ENCODE data around the gene PBXIP1. TPM values are rescaled to one million over a fixed set of nuclear protein-coding genes. Genes with fewer than 3 reads are reported as not detected.
"Not testable (repeated sequence)": the region's sequence is repeated elsewhere in the genome, so short reads cannot be mapped to it uniquely, and the experiment has no call there.

Gene PBXIP1
- total RNA-seq, 1 donor from 2014 or later = 55.9 TPM

DNA sequence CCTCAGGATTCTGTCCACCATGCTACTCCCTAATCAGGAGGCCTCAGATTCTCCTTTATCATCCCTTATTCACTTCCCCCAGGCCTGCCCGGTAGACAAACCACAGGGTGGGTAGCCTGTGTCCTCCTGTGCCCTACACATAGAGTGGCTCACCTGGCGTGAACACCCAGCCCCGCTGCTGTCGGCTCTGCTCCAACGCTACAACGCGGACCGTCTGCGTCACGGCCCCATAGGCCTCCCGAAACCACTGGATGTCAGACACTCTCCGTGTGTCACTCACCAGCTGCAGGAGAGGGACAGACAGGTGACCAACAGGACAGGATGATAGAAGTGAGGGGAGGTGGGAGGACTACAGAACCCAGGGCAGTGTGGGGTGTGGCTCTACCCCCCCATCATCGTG, 29.7 kb downstream of the PBXIP1 start:
- ATAC-seq = no peak
- DNase-seq (ENCODE audit: missing footprints) = no peak
- intact Hi-C loops (cut with DNase I) = no loop called here

DNA sequence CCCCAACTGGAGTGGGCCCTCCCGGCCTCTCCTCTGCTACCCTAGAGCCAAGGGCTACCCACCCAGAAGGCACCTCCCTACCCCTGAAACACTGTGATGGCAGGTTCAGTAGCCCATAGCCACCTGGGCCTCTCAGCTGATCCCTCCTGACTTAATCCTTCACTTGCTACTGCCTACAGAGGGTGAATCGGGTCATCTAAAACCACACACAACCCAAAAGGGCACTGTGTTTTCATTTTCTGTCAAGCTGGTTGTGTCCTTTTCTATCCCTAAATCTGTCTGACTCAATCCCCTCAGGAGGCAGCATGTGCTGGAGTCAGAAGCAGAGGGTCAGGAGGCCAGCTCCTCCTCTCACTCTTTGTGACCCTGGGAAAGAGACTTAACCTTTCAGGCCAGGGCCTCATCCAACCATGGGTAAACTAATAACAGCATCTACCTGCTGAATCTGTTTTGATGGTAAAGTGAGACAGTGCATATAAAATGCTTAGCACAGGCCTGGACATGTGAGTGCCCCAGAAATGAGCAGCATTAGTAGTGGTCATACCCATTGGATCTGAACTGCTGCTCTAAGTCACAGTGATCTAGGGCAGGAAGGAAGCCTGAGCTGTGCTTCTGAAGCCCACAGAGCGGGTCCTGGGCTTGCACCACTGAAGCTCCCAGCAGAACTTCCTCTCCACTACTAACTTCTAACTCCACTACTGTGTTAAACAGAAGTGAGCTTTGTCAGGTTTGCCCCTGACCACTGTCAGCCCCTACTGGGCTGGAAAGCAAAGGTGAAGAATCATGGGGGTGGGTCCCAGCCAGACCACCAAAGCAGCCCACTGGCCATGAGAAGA, 30.3 kb downstream of the PBXIP1 start:
- intact Hi-C loops (cut with DNase I) = no loop called here

DNA sequence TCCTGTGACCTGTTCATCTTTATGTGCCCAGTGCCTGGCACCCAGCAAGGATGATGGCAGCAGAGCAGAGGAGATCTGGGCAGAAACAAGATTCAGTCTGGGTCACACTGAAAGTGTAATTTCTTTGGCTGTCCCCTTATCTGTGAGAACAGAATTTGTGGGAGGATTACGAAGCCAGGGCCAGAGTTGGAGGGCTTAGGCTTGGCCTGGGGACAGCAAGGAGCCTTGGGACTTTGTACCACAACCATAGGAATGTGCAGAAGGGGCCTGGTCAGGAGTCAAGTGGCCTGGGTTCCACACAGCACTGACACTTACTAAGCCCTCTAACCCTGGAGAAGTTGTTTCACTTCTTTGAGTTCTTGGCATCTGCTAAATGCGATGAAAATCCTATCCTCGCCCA, 32.2 kb downstream of the PBXIP1 start:
- DNase-seq (ENCODE audit: missing footprints) = no peak
- ATAC-seq = no peak
- intact Hi-C loops (cut with DNase I) = no loop called here

More for the DNA sequence above, 30.3 kb downstream of the PBXIP1 start:
- DNase-seq (ENCODE audit: missing footprints) (no peak), ATAC-seq (no peak)

DNA sequence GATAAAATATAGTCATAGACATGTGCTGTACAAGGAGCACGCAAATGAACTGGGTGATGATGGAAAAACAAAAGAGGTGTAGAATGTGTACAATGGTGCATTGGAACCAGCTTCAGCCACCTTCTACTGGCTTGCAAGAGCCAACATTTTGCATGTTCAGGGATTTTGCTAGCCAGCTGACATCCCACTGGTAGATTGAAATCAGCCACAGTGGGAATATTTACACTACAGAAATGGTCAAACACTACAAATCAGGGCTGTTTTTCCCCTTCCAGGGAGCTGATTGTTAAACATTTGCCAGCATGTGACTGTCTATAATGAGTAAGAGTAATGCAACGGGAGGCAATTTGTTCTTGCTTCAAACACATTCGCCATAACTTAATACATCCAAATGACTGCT, 42.6 kb downstream of the PBXIP1 start:
- no peak for DNase-seq (ENCODE audit: missing footprints)
- ATAC-seq = no peak
- intact Hi-C loops (cut with DNase I) = no loop called here

DNA sequence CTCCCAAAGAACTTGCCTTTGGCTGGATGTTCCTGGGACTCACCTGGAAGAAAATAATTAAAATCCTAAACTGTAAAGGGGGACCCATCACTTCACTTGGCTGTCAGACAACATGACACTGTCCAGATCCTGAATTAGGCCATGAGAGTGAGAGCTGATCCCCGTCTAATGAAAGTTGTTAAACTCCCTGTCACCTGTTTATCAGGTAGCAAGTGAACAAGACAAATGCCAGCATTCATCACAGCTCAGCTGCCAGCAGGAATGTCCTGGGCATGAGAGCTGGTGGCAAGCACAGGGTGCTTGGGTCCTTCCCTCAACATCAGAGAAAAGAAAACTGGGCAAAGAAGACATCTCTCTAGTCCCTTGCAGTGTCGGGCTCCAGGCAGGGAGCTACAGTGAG, 43.1 kb downstream of the PBXIP1 start:
- intact Hi-C loops (cut with DNase I) = no loop called here
- DNase-seq (ENCODE audit: missing footprints) (no peak), ATAC-seq (peak; percentile 71)

DNA sequence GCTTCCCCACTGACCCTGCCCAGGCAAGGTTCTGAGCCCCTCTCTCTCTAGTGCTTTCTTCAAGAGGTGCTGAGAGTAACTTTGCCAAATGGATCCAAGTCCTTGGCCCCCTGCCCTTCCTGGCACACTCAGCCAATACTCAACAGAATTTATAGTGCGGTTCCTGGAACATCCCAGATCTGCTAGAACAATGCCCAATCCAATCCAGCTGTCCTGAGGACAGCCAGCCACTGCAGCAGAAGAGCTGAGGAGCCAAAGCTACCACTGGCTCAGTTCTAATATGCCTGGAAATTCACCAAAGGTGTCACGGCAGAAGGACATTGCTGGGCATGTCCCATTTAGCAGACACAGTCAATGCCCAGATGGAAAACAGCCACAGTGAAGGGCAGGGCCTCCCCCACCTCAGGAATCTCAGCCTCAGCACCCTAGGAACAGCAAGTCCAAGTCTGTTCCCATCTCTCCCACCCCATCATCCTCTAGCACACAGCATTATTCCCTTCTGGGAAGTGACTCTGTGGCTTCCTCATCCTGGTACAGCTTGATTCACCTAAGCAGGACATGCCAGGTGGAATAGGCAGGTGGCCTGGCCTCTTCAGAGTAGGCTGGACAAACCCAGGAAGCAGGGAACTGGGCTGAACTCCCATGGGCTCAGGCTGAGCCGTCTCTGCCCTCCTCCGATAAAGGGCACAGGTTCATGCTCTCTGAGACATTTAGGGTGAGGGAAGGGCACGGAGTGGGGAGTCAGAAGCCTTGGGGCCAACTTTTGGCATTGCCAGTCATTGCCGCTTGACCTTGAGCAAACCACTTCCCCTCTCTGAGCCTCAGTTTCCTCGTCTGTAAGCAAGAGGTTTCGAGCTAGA, 44.0 kb downstream of the PBXIP1 start:
- intact Hi-C loops (cut with DNase I) = loop anchor here (2.0 kb wide), 1 partner anchor 25 kb away; the partner anchor contains the start of gene PMVK
- ATAC-seq = peak; percentile 85
- no peak for DNase-seq (ENCODE audit: missing footprints)

DNA sequence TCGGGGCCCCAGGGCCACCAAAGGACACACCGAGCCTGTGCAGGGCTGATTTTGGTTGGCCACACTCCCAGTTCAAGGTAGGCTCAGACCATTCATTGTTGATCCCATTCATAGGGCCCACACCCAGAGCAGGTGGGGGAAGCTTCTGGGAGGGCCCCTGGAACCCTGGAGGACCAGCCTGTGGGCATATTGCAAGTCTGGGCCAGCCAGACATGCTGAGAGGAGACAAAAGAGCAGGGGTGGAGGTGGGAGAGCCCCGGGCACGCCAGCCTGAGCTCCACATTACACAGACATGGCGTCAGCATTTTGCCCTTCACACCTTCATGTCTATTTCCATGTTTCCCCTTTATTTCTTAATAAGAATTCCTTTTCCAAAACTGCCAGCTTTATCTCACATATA, 45.0 kb downstream of the PBXIP1 start:
- DNase-seq (ENCODE audit: missing footprints) = no peak
- intact Hi-C loops (cut with DNase I) = loop anchor here (2.0 kb wide), 1 partner anchor 26 kb away; the partner anchor contains the start of gene PMVK
- no peak for ATAC-seq

DNA sequence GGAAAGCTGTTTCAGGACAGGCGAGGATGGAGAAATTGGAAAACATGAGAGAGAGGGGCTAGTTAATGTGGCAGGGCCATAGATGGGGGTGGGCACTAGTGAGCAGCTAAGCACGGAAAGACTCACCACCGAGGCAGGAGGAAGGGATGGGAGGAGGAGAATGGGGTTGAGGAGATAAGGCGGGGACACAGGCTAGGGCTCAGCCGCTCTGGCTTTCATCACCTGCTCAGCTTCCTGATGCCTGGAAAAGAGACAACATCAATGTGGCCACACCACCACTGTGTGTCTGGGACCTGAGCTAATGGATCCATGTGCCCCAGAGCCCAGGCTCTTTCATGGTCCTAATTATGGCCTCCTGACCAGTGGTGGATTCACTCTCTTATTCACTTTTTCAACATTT, 47.0 kb downstream of the PBXIP1 start:
- intact Hi-C loops (cut with DNase I) = no loop called here
- ATAC-seq (no peak), DNase-seq (ENCODE audit: missing footprints) (no peak)

DNA sequence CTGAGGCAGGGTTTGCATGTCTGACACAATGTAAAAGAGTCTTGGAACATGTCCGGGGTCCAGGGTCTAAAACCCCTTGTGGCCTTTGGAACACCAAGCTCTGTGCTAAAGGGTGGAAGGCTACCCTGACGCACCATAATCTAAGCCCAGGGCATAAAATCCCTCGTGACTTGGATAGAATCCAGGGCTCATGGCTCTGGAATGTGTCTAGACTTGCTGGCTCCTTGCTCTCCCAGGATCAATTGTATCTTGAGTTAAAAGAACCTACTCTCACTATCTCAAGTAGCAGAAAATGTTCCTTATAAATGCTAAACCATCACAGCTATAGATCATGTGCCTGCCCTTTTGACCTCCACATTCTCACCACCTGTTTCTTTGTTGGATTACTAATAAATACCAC, 47.8 kb downstream of the PBXIP1 start:
- intact Hi-C loops (cut with DNase I); DNase-seq (ENCODE audit: missing footprints): not testable (repeated sequence)

DNA sequence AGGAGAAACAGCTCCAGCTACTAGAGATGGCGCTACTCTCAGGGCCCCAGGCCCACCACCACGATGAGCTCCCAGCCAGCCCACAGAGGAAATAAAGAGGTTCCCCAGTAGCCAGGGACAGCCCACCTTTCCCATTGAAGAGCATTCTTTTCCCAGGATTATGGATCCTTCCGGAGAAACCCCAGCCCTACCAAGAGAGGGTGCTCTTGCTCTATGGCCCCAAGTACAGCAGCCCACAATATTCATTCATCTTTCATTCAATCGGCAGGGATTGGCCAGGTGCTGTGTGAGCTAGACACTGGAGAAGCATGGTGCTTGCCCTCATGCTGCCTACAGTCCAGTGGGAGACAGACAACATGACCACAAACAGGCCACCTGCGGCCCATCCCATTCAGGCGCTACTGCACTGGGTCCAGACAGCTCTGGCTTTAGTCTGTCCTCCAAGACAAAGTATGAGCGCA, 49.2 kb downstream of the PBXIP1 start:
- ATAC-seq (peak; percentile 27), DNase-seq (ENCODE audit: missing footprints) (no peak)
- intact Hi-C loops (cut with DNase I) = loop anchor here (1.0 kb wide), 1 partner anchor 178 kb away; no protein-coding TSS in a partner anchor

More for the DNA sequence above, 47.8 kb downstream of the PBXIP1 start:
- not testable (repeated sequence) for ATAC-seq

DNA sequence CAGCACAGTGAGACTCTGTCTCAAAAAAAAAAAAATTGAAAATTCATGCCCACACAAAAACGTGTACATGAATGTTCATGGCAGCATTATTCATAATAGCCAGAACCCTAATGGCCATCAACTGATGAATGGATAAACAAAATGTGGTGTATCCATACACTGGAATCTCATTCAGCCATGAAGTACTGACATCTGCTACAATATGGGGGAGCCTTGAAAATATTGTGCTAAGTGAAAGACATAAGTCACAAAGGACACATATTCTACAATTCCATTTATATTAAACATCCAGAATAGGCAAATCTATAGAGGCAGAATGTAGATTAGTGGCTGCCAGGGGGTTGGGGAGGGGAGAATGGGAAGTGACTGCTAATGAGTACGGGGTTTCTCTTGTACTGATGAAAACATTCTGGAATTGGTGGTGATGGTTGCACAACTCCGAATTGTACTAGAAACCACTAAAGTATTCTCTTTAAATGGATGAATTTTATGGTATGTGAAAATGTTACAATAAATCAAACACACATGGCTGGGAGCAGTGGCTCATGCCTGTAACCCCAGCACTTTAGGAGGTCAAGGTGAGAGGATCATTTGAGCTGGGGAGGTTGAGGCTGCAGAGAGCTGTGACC, 52.8 kb downstream of the PBXIP1 start:
- ATAC-seq = no peak
- DNase-seq (ENCODE audit: missing footprints) = no peak
- intact Hi-C loops (cut with DNase I) = no loop called here

DNA sequence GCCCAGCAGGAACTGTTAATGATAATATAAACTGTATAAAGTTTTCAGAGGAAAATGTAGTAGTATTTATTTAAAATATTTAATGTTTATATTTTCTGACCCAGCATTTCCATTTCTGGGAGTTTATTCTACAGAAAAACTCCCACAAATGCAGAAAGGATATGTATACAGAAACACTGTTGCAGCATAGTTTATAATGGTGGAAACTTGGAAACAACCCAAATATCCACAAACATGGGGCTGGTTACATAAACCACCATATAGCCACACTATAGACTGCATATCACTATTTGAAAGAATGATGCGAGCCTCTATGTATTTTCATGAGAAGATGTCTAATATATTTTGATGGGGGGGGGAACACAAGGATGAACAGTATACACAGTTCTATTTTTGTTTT, 54.3 kb downstream of the PBXIP1 start:
- intact Hi-C loops (cut with DNase I) = no loop called here
- no peak for ATAC-seq
- no peak for DNase-seq (ENCODE audit: missing footprints)

DNA sequence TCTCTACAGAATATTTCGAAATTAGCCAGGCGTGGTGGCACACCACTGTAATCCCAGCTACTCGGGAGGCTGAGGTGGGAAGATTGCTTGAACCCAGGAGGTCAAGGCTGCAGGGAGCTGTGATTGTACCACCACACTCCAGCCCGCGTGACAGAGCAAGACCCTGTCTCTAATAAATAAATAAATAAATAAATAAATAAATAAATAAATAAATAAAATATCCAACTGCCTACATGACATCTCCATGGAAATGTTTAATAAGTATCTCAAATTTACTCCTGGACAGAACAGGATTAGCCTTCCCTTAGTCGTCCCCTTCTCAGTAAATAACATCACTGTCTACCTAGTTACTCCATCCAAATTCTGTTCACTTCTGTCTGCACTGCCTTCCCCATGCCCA, 56.9 kb downstream of the PBXIP1 start:
- DNase-seq (ENCODE audit: missing footprints) (no peak), ATAC-seq (no peak)
- intact Hi-C loops (cut with DNase I) = no loop called here

DNA sequence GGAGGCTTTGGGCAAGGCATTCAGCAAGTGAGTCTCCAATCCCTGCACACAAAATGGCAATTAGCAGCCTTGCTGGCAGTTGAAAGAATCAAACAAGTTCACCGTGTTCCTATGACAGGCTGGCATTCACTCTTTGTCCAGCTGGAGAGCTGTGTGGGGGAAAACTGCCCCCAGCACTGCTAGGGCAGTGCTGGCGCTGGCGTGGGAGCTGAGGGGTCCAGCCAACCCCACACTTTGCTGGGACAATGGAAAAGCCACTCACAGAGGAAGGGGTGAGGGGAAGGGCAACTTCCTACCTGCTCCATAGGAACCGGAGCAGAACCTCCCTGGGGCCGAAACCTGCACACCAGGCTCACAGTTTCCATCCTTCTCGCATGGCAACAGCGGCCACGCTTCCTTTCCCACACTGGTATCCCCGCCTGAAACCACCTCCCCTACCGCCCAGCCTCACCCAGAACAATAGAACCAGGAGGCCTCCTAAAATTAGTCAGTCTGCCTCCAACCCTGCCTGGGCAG, 59.1 kb downstream of the PBXIP1 start:
- no peak for DNase-seq (ENCODE audit: missing footprints)
- no peak for ATAC-seq
- intact Hi-C loops (cut with DNase I) = no loop called here

DNA sequence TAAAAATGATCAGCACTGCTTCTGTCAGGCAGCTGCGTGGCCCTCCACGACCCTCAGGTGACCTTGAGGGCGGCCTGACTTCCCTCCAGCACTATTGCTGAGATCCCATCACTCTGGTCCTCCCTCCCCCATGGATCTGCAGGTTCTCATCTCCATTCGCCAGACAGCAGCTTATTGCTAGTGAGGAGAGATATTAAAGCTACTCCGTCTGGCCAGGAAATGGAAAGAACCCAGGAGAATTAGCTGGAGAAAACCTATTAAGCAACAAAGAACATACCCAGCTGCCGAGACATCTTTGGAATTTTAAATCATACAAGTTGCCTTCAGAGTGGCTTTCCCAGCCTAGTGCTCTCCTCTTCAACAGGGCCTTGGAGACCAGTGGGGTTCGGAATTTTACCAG, 60.1 kb downstream of the PBXIP1 start:
- intact Hi-C loops (cut with DNase I) = no loop called here
- ATAC-seq (peak; percentile 67), DNase-seq (ENCODE audit: missing footprints) (no peak)

Measured in Right ventricle myocardium inferior (tissue), 1 donor.